Stimulated activated CD4-positive, alpha-beta T cell treated with anti-CD3 and anti-CD28 coated beads, Interleukin-12 subunit alpha, Interleukin-12 subunit beta, amount 100 ng/mL, for 24 hours (primary cell): Measurements from ENCODE around the gene AGER.
"Not testable (repeated sequence)": the region's sequence is repeated elsewhere in the genome, so short reads cannot be mapped to it uniquely, and the experiment has no call there.

Source experiments
- DNase-seq, 2 experiments: peaks; one replicate each; pipeline ENCODE4 v3.0.0-alpha.2; 2020; ENCODE audit warnings: low read depth in 2 of 2

Gene AGER

DNA sequence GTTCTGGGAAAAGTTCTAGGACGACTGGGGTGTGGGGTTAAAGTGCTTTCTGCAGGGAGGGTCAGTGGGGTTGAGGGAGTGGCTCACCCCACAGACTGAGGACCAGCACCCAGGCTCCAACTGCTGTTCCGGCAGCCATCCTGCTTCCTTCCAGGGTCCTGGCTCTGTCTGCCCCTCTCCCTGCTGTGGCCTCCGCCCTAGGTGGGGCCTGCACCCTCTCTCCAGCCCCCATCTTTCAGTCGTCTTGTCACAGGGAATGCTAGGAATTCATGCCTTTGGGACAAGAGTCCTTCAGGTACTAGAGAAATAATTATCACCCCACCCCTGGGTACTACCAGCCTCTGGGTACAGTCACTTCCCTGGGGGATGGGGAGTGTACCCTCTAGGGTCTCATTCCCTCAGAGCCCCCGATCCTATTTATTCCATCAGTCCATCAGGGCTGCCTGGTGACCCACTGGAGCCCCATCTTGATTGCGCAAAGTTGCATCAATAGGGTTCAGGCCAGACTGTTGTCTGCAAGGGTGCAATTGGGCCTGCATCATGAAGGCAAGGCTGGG, at the start of gene AGER:
AGER (minus strand) TSS at position 170 of the 557 bp plus-strand sequence; CDS start at position 139, 31 bp downstream.
- no peak for DNase-seq

DNA sequence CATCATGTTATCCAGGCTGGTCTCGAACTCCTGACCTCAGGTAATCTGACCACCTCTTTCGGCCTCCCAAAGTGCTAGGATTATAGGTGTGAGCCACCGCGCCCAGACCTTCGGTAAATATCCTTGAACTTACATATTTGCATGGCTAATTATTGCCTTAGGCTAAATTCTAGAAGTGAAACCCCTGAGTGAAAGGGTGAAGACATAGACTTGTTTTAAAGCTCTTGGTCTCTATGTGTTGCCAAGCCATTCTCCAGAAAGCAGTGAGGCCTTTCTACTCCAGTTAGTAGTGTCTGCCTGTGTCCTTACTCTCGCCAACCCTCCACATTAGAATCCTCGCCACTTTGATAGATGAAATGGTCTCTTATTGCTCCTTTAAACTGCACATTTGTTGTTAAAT, 42.4 kb upstream of the AGER start:
- DNase-seq, result no peak

DNA sequence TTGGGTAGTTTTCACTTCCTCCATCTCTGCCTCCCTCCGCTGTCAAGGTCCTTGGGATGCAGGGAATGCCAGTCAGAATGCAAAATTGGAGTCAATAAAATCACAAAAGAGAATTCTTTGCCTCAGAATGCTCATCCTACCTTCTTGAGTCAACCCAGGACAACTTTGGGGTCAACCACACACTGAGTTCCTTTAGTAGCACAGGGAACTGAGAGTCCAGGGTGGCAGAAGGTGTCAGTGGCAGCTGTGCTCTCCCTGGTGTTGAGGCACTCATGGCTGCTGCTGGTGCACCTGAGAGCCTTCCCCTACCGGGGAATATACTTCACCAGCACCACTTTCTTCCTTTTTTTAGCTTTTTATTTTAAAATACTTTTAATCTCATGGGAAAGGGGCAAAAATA, 40.6 kb upstream of the AGER start:
- no peak for DNase-seq

DNA sequence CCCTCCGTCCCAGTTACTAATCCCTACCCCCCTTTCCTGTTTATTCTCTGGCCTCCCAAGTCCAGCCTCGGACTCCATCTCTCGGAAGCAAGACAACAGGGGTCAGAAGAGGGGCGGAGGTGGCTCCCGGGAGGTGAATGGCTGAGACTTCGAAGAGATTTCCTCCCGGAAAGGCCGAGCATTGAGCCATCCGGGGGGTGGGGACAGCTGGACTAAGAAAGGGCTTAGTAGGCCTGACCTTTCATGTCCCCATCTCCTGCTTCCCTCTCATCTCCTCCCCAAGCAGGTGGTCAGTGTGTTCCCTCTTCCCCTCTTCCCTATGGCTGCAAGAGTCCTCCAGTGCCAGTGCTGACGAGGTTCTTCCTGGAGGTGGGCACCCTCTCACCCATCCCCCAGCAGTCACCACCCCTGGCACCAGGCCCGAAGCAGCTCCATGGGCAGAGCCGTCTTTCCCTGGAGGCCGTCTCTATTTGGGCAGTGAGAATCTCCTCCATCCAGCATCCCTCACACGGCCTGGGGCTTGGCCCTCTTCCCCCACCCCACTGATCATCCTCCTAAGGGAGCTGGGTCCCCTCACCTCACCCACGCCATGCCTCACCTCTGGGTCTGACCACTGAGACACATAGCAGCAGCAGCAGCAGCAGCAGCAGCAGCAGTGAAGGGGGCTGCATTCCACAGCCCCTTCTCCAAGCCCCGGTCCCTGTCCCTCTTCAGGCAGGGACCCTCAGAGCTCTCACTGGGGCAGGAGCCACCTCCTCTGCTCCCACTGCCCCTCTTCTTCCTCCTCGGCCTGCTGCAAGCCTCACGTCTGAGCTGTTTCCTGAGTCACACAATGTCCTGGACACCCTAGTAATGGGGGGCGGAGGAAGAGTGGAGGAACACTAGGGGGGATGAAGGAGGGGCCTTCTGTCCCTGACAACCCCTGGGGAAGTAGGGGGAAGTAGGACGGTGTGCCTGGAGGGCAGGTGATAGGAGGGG, 39.5 kb upstream of the AGER start, which contains the start of gene NOTCH4:
NOTCH4 (minus strand) TSS at position 810 of the 978 bp plus-strand sequence; CDS start at position 671, 139 bp downstream.
- no peak for DNase-seq

- DNase-seq, result no peak
Measured at GRCh38 chr6:32222333-32223230, 38.5 kb upstream of the AGER start.

DNA sequence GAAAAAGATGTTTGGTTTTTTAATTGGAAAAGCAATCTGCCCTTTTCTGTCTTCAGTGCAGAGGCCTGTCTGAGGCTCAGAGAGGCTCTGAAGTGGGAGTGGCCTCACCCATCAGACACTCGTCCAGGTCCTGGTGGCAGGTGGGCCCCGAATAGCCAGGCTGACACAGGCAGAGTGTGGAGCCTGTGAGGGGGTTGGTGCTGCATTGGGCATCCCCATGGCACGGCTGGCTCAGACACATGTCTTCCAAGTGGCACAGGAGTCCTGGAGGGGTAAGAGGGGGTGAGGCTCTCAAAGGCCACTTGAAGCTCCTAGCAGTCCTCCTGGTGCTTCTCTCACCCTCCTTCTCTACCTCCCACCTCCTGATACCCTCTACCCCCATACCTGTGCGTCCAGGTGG, 36.0 kb upstream of the AGER start:
- DNase-seq, result no peak

DNA sequence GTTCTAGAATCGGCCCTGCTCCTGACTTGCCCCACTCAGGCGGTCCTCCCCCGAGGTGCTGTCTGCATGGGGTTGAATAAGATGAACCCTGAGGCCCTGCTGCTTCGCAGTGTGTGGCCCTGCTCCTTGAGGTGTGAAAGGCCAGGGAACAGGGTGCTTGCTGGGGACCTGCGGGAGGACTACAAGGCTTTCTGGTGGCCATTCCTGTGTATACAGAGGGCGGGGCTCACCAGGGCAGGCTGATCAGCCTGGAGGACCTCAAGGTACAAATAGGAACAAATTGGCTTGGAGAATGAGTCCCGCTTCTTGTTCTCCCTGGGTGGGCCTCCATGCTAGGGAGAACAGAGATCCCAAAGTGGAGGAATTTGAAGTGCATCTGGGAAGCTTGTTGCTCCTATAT, 34.1 kb upstream of the AGER start:
- DNase-seq, result no peak

GRCh38 chr6:32216998-32217397, 32.9 kb upstream of the AGER start:
- DNase-seq, result no peak

DNA sequence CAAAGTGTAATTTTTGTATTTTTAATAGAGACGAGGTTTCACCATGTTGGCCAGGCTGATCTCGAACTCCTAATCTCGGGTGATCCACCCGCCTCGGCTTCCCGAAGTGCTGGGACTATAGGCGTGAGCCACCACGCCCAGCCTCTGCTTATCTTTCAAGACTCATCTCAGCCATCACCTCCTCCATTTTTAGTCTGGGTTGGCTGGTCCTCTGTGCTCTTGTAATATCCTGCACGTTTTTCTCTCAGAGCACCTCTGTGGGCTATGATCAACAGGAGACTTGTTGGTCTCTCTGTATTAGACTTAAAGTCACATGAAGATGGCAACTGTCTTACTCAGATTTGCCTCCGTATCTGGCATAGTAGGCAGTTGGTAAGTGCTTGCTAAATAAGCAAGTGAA, 32.2 kb upstream of the AGER start:
- DNase-seq, result no peak

DNA sequence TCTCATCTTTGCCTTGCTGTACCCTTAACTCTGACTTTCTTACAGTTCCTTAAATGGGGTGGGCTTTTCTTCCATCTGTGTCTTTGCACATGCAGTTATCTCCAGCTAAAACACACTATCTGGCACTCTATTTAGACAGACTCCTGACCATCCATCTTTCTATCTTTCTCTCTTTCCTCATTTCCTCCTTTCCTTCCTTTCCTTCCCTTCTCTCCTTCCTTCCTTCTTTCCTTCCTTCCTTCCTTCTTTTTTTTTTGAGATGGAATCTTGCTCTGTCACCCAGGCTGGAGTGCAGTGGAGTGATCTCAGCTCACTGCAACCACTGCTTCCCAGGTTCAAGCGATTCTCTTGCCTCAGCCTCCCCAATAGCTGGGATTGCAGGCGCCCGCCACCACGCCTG, 31.6 kb upstream of the AGER start:
- DNase-seq, result no peak

DNA sequence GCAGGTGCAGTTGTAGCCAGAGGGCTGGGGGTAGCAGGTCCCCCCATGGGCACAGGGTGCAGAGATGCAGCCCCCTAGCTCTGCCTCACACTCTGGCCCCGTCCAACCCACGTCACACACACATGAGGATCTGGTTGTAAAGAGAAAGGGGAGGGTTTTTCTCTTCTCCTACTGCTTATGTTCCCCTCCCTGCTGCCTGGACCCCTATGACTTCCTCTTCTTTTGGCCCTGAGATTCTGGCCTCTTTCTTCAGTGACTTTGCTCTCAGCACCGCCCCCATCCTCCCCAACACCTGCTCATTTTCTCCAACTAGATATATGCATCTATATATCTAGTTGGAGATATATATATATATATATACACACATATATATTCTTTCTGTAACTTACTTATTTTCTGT, 30.1 kb upstream of the AGER start:
- DNase-seq, result no peak

GRCh38 chr6:32213649-32214048, 29.6 kb upstream of the AGER start:
- DNase-seq, result no peak

GRCh38 chr6:32212076-32212760, 28.2 kb upstream of the AGER start:
- DNase-seq, result no peak

GRCh38 chr6:32211432-32211831, 27.4 kb upstream of the AGER start:
- not testable (repeated sequence) for DNase-seq

DNA sequence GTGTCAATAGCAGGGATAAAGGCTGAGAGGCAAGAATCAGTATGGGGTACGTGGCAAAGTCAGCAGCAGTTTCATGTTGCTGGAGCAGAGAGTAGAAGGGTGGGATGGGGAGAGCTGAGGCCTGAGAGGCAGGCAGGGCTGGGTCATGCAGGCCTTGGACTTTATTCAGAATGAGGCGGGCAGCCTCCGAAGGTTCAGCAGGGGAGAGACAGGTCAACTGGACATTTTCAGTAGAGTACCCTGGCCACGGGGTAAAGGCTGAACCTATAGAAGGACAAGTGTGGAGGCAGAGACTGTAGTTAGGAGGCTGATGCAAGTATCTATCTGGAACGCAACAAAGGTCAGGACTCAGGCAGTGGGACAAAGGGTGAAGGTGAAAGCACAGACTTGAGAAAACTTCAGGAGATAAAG, 26.1 kb upstream of the AGER start:
- no peak for DNase-seq

DNA sequence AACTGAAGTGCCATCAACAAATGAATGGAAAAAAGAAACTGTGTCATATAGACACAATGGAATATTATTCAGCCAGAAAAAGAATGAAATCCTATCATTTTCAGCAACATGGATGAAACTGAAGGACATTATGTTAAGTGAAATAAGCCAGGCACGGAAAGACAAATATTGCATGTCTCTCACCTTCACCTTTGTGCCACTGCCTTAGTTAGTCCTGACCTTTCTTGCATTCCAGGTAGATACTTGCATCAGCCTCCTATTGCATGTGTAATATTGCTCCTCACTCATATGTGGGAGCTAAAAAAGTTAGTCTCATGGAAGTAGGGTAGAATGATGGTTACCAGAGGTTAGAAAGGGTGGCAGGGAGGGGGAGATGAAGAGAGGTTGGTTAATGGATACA, 24.9 kb upstream of the AGER start:
- DNase-seq, result no peak

GRCh38 chr6:32204268-32204715, 20.2 kb upstream of the AGER start:
- DNase-seq, result no peak

GRCh38 chr6:32203426-32204267, 19.6 kb upstream of the AGER start:
- DNase-seq, result no peak

GRCh38 chr6:32202186-32202585, 18.1 kb upstream of the AGER start:
- DNase-seq, result no peak

DNA sequence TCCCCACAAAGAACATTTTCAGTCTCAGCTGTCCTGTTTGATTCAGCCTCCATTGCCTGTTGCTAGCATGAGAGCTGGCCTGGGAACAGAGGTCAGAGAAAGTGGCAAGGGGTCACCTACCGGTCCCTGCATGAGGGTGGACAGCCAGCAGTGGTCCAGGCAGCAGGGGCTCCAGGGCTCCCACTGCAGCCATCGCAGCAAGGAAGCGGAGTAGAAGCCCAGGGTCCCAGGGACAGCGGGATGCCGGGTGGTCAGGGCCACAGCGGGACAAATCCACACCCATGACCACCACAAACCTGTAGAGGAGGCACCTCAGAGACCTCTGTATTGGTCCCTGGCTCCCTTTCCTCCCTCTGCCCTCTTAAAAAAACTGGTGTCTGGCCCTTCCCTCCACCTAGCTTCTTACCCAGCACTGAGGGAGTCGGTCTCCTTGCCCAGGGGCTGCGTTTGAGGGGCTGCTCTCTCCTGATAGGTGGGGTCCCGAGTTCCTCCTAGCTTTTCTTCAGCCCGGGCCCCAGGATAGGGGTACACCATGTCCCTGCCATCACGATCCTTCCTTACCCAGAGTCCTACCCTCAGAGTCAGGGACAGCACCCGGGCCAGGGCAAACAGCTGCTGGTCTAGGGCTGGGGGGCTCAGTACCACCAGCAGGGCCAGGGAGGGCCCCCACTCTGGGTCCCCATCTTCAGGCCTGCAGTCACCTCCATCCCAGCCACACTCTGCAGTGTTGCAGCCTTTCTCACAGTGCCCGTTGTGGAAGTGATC, 16.8 kb upstream of the AGER start:
- no peak for DNase-seq
